Measurements from ENCODE around the gene ZCWPW1.
A peak's percentile ranks its signal among the peaks of the same experiment; 100 is the strongest.
"Not testable (repeated sequence)": the region's sequence is repeated elsewhere in the genome, so short reads cannot be mapped to it uniquely, and the experiment has no call there.

Gene ZCWPW1

GRCh38 chr7:100438731-100439130 lies 10.2 kb upstream of the ZCWPW1 start:
- DNase-seq (ENCODE audit: low read depth, low spot score); H3K4me3 ChIP-seq (ENCODE audit: low read length); H3K9me3 ChIP-seq (ENCODE audit: control insufficient read depth, insufficient read depth, low read length); H3K27me3 ChIP-seq (ENCODE audit: control insufficient read depth, insufficient read depth, low read length); H3K4me1 ChIP-seq (ENCODE audit: control insufficient read depth, insufficient read depth, low read length); H3K27ac ChIP-seq (ENCODE audit: low read length); H3K36me3 ChIP-seq (ENCODE audit: control insufficient read depth, insufficient read depth, low read length): not testable (repeated sequence)
- WGBS (ENCODE audit: insufficient coverage, insufficient read length), result no CpG with 5 or more reads among the region's 8 CpGs

- 100% methylated on average over 1 of the region's 2 CpGs for WGBS (ENCODE audit: insufficient coverage, insufficient read length)
- H3K27ac ChIP-seq (ENCODE audit: low read length), result no peak overlapping the region
- H3K4me3 ChIP-seq (ENCODE audit: low read length), result no peak overlapping the region
- no peaks in the 10 kb centered on the region for H3K27me3 ChIP-seq (ENCODE audit: control insufficient read depth, insufficient read depth, low read length)
- no peaks in the 10 kb centered on the region for H3K9me3 ChIP-seq (ENCODE audit: control insufficient read depth, insufficient read depth, low read length)
- DNase-seq (ENCODE audit: low read depth, low spot score), result no peak
- peaks cover 7% of the 10 kb centered on the region; the same call in 1 of the 2 replicates for H3K36me3 ChIP-seq (ENCODE audit: control insufficient read depth, insufficient read depth, low read length)
- H3K4me1 ChIP-seq (ENCODE audit: control insufficient read depth, insufficient read depth, low read length), result no peaks in the 10 kb centered on the region
Observed at GRCh38 chr7:100438172-100438571, 9.7 kb upstream of the ZCWPW1 start.

- H3K9me3 ChIP-seq (ENCODE audit: control insufficient read depth, insufficient read depth, low read length), result no peaks in the 10 kb centered on the region
- no peak overlapping the region for H3K4me3 ChIP-seq (ENCODE audit: low read length)
- H3K4me1 ChIP-seq (ENCODE audit: control insufficient read depth, insufficient read depth, low read length), result no peaks in the 10 kb centered on the region
- no CpG with 5 or more reads among the region's 28 CpGs for WGBS (ENCODE audit: insufficient coverage, insufficient read length)
- peaks cover 13% of the 10 kb centered on the region; the same call in 1 of the 2 replicates for H3K36me3 ChIP-seq (ENCODE audit: control insufficient read depth, insufficient read depth, low read length)
- H3K27me3 ChIP-seq (ENCODE audit: control insufficient read depth, insufficient read depth, low read length), result no peaks in the 10 kb centered on the region
- no peak for DNase-seq (ENCODE audit: low read depth, low spot score)
- no peak overlapping the region for H3K27ac ChIP-seq (ENCODE audit: low read length)
Observed at GRCh38 chr7:100437150-100438100, 8.9 kb upstream of the ZCWPW1 start.

- Histone ChIP-seq H3K4me3 (ENCODE audit: low read length) (peak overlapping the region; percentile 87), H3K27ac (ENCODE audit: low read length) (no peak overlapping the region), H3K27me3 (ENCODE audit: control insufficient read depth, insufficient read depth, low read length) (no peaks in the 10 kb centered on the region), H3K9me3 (ENCODE audit: control insufficient read depth, insufficient read depth, low read length) (no peaks in the 10 kb centered on the region), H3K36me3 (ENCODE audit: control insufficient read depth, insufficient read depth, low read length) (peaks cover 17% of the 10 kb centered on the region), H3K4me1 (ENCODE audit: control insufficient read depth, insufficient read depth, low read length) (peaks cover 4% of the 10 kb centered on the region)
- no CpG with 5 or more reads among the region's 81 CpGs for WGBS (ENCODE audit: insufficient coverage, insufficient read length)
- no peak for DNase-seq (ENCODE audit: low read depth, low spot score)
Observed at GRCh38 chr7:100435401-100436304, 7.2 kb upstream of the ZCWPW1 start.

- Histone ChIP-seq H3K36me3 (ENCODE audit: control insufficient read depth, insufficient read depth, low read length) (peaks cover 17% of the 10 kb centered on the region), H3K27me3 (ENCODE audit: control insufficient read depth, insufficient read depth, low read length) (no peaks in the 10 kb centered on the region), H3K4me1 (ENCODE audit: control insufficient read depth, insufficient read depth, low read length) (peaks cover 6% of the 10 kb centered on the region), H3K4me3 (ENCODE audit: low read length) (no peak overlapping the region), H3K9me3 (ENCODE audit: control insufficient read depth, insufficient read depth, low read length) (no peaks in the 10 kb centered on the region), H3K27ac (ENCODE audit: low read length) (no peak overlapping the region)
- WGBS (ENCODE audit: insufficient coverage, insufficient read length), result no CpG with 5 or more reads among the region's 22 CpGs
- no peak for DNase-seq (ENCODE audit: low read depth, low spot score)
Observed at GRCh38 chr7:100434297-100435144, 6.0 kb upstream of the ZCWPW1 start.

GRCh38 chr7:100433592-100434296 lies 5.2 kb upstream of the ZCWPW1 start:
- Histone ChIP-seq H3K36me3 (ENCODE audit: control insufficient read depth, insufficient read depth, low read length) (peaks cover 17% of the 10 kb centered on the region), H3K4me1 (ENCODE audit: control insufficient read depth, insufficient read depth, low read length) (peaks cover 6% of the 10 kb centered on the region), H3K27me3 (ENCODE audit: control insufficient read depth, insufficient read depth, low read length) (no peaks in the 10 kb centered on the region), H3K4me3 (ENCODE audit: low read length) (no peak overlapping the region), H3K27ac (ENCODE audit: low read length) (no peak overlapping the region), H3K9me3 (ENCODE audit: control insufficient read depth, insufficient read depth, low read length) (no peaks in the 10 kb centered on the region)
- no CpG with 5 or more reads among the region's 10 CpGs for WGBS (ENCODE audit: insufficient coverage, insufficient read length)
- DNase-seq (ENCODE audit: low read depth, low spot score), result no peak

- Histone ChIP-seq H3K36me3 (ENCODE audit: control insufficient read depth, insufficient read depth, low read length) (peaks cover 17% of the 10 kb centered on the region), H3K4me1 (ENCODE audit: control insufficient read depth, insufficient read depth, low read length) (peaks cover 6% of the 10 kb centered on the region), H3K27ac (ENCODE audit: low read length) (no peak overlapping the region), H3K9me3 (ENCODE audit: control insufficient read depth, insufficient read depth, low read length) (no peaks in the 10 kb centered on the region), H3K4me3 (ENCODE audit: low read length) (no peak overlapping the region), H3K27me3 (ENCODE audit: control insufficient read depth, insufficient read depth, low read length) (no peaks in the 10 kb centered on the region)
- DNase-seq (ENCODE audit: low read depth, low spot score), result no peak
- no CpG with 5 or more reads among the region's 4 CpGs for WGBS (ENCODE audit: insufficient coverage, insufficient read length)
Observed at GRCh38 chr7:100433276-100433591, 4.7 kb upstream of the ZCWPW1 start.

GRCh38 chr7:100432621-100433275 lies 4.2 kb upstream of the ZCWPW1 start:
- Histone ChIP-seq H3K27ac (ENCODE audit: low read length) (no peak overlapping the region), H3K4me3 (ENCODE audit: low read length) (no peak overlapping the region), H3K4me1 (ENCODE audit: control insufficient read depth, insufficient read depth, low read length) (peaks cover 6% of the 10 kb centered on the region), H3K9me3 (ENCODE audit: control insufficient read depth, insufficient read depth, low read length) (no peaks in the 10 kb centered on the region), H3K36me3 (ENCODE audit: control insufficient read depth, insufficient read depth, low read length) (peaks cover 17% of the 10 kb centered on the region), H3K27me3 (ENCODE audit: control insufficient read depth, insufficient read depth, low read length) (peaks cover 1% of the 10 kb centered on the region; the same call in 1 of the 2 replicates)
- no CpG with 5 or more reads among the region's 21 CpGs for WGBS (ENCODE audit: insufficient coverage, insufficient read length)
- DNase-seq (ENCODE audit: low read depth, low spot score), result no peak

- Histone ChIP-seq H3K27me3 (ENCODE audit: control insufficient read depth, insufficient read depth, low read length) (peaks cover 4% of the 10 kb centered on the region; the same call in 1 of the 2 replicates), H3K9me3 (ENCODE audit: control insufficient read depth, insufficient read depth, low read length) (no peaks in the 10 kb centered on the region), H3K36me3 (ENCODE audit: control insufficient read depth, insufficient read depth, low read length) (peaks cover 17% of the 10 kb centered on the region), H3K4me3 (ENCODE audit: low read length) (no peak overlapping the region), H3K27ac (ENCODE audit: low read length) (no peak overlapping the region), H3K4me1 (ENCODE audit: control insufficient read depth, insufficient read depth, low read length) (peaks cover 6% of the 10 kb centered on the region)
- DNase-seq (ENCODE audit: low read depth, low spot score), result no peak
- no CpG with 5 or more reads among the region's 4 CpGs for WGBS (ENCODE audit: insufficient coverage, insufficient read length)
Observed at GRCh38 chr7:100432053-100432452, 3.5 kb upstream of the ZCWPW1 start.
